Pancreas (tissue), 10 donors: ENCODE results near the gene APLN. TPM values are rescaled to one million over a fixed set of nuclear protein-coding genes. Genes with fewer than 3 reads are reported as not detected.

Experiments used
- ATAC-seq, 4 donors: fragments of 200-7000 bp; cut with Tn5 transposase; one replicate each; pipeline versions ENCODE4 v1.8.0 to v1.9.1; 2020; ENCODE audit warnings: mild to moderate bottlenecking in 4 of 4, moderate library complexity in 4 of 4
- DNase-seq, 6 donors: peaks; one replicate each; pipeline ENCODE4 v3.0.0-alpha.2; 2020
- FAIRE-seq: peaks from 2 replicates; lab custom pipeline; 2012; peaks lifted over from hg19 to GRCh38; lab: Jason Lieb, UNC
- H3K27ac ChIP-seq, 4 donors: fragments of 200-600 bp; sonication (generic); 1 replicate in 3 of 4; 2 replicates in 1 of 4; pipeline versions ENCODE4 v1.5.0 to v1.8.0; 2020
- H3K27me3 ChIP-seq, 4 donors: fragments of 200-600 bp; one replicate each; pipeline ENCODE4 v1.8.0; 2021
- H3K36me3 ChIP-seq, 3 donors: fragments of 200-600 bp; sonication (generic) in 1 of 3; one replicate each; pipeline versions ENCODE4 v1.5.0 to v1.8.0; 2020 to 2021
- H3K4me1 ChIP-seq, 3 donors: fragments of 200-600 bp; one replicate each; pipeline ENCODE4 v1.8.0; 2021
- H3K4me3 ChIP-seq, 4 donors: fragments of 200-600 bp; sonication (generic) in 2 of 4; one replicate each; pipeline versions ENCODE4 v1.5.0 to v1.8.0; 2020 to 2021
- H3K9me3 ChIP-seq, 4 donors: fragments of 200-600 bp; one replicate each; pipeline ENCODE4 v1.8.0; 2021
- WGBS, 2 donors: extraction: QIAGEN DNeasy Blood & Tissue Kit; methylation state at CpG; one replicate each; pipeline ENCODE4 v1.1.7; 2013; 5-methylcytosine and 5-hydroxymethylcytosine counted together
- intact Hi-C, 3 donors: fragments of 100-400 bp; cut with DNase I; formaldehyde crosslinking; loops; one replicate each; pipeline versions ENCODE4 v1.11.1 to v1.14.2; 2022
- polyA plus RNA-seq, 2 donors: library from polyadenylated mRNA; stranded (reverse); fragments of 200-250 nt; gene quantifications; one replicate each; pipeline ENCODE4 v1.2.3, GENCODE V29; 2013
- total RNA-seq, 6 donors: library from RNA; stranded (reverse); fragmentation: NEBNext Ultra II Directional in 4 of 6; extraction: Animal tissue kit (Norgen Biotek cat#: 25700) in 4 of 6; gene quantifications; one replicate each; pipeline versions ENCODE4 v1.2.1 to v1.2.4, GENCODE V29; 2021 to 2023
- TF ChIP-seq, protein P1 (sequence below), 4 donors: fragments of 200-600 bp; sonication (generic) in 3 of 4; IDR thresholded peaks; one replicate each; pipeline versions ENCODE4 v1.5.0 to v1.8.0; 2021; ENCODE audit warnings: antibody characterized with exemption in 4 of 4
- donor health status: healthy with polysubstance abuse.
- donor health status: DM: no; HTN: no; CAD: no; lungs with moderate emphysema.
- donor health status: DM: no; HTN: no; CAD: no.
- donor health status: control.
- donor health status: control.
- donor health status: Bipolar disorder and iron deficiency.
- donor health status: DM: yes; HTN: yes; CAD: no.
- donor health status: DM: no; HTN: no; CAD: no.
- donor health status: DM: no; HTN: no; CAD: no.
- donor health status: DM: yes; HTN: yes; CAD: no.

Gene APLN
- total and polyA plus RNA-seq, 8 donors: 0.09 to 0.61 (median 0.19) TPM; not detected in 1

DNA sequence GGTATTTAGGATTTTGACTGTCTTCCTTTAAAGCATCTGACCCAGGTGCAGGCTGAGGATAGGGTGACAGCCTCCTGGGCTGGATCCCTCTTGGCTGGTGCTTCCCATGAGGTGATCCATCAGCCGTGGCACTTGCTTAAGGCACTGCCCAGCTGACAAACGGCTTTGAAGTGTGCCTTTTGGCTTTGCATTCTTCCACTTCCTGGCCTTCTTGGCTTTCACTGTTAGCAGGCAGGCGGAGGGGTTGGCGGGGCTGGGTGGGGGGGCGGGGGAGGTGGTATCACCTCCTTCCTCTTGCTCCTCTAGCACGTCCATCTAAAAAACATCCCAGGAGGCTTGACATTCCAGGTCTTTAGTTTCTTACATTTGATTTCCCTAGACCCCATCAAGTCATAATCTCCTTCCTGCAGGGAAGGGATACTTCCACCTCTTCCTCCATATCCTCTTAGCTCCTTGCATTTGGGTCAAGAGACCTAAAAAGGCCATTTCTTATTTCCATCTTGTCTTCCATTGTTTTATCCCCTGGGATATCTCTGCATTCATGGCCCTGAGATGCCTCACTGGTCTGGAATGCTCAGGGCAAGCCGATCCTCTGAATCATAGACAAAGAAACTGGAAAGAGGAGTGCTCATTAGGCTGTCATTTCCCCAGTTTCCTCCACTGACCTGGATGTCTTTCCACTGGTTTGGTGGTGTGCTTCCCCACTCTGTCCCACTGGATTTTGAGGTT, 11.3 kb upstream of the APLN start:
- H3K27ac ChIP-seq: no peak overlapping the region
- WGBS, 2 donors: 51 to 57% methylated on average over 7 of the region's 7 CpGs
- intact Hi-C loops: no loop called here
- no peaks in the 10 kb centered on the region for H3K9me3 ChIP-seq
- no peak overlapping the region for H3K4me3 ChIP-seq
- FAIRE-seq: no peak
- H3K27me3 ChIP-seq: no peaks in the 10 kb centered on the region
- no peaks in the 10 kb centered on the region for H3K4me1 ChIP-seq
- TF ChIP-seq, protein P1, sequence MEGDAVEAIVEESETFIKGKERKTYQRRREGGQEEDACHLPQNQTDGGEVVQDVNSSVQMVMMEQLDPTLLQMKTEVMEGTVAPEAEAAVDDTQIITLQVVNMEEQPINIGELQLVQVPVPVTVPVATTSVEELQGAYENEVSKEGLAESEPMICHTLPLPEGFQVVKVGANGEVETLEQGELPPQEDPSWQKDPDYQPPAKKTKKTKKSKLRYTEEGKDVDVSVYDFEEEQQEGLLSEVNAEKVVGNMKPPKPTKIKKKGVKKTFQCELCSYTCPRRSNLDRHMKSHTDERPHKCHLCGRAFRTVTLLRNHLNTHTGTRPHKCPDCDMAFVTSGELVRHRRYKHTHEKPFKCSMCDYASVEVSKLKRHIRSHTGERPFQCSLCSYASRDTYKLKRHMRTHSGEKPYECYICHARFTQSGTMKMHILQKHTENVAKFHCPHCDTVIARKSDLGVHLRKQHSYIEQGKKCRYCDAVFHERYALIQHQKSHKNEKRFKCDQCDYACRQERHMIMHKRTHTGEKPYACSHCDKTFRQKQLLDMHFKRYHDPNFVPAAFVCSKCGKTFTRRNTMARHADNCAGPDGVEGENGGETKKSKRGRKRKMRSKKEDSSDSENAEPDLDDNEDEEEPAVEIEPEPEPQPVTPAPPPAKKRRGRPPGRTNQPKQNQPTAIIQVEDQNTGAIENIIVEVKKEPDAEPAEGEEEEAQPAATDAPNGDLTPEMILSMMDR (IDR thresholded peaks at IDR 0.05): no peak
- ATAC-seq: peak in 2 of 4 donors; percentile 56
- H3K36me3 ChIP-seq: no peaks in the 10 kb centered on the region
- DNase-seq: no peak

DNA sequence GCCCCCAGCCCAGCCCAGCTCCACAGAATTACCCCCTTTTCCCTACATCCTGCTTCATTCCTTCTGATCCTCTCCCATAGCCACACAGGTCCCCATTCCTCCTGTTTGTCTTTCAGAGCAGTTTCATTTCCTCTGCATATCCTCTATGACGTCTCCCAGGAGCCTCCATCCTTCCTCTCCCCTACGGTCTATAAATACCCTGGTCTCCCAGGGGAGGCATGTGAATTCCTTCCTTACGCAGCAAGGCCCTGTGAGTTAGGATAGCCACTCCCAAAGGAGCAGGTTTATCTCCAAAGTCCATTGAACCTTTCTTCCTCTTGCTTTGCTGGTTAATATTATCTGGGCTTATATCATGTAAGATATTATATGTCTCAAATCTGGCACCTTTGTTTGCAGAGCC, 8.4 kb upstream of the APLN start:
- DNase-seq: no peak
- intact Hi-C loops: no loop called here
- no peaks in the 10 kb centered on the region for H3K36me3 ChIP-seq
- no peaks in the 10 kb centered on the region for H3K27me3 ChIP-seq
- ATAC-seq: no peak
- WGBS, 2 donors: 65 to 74% methylated on average over 3 of the region's 3 CpGs
- H3K27ac ChIP-seq: no peak overlapping the region
- H3K4me3 ChIP-seq: no peak overlapping the region
- H3K9me3 ChIP-seq: no peaks in the 10 kb centered on the region
- FAIRE-seq: no peak
- no peaks in the 10 kb centered on the region for H3K4me1 ChIP-seq
- TF ChIP-seq, protein P1 (IDR thresholded peaks at IDR 0.05): no peak

GRCh38 chrX:129661369-129661768, 6.6 kb upstream of the APLN start:
- no peaks in the 10 kb centered on the region for H3K4me1 ChIP-seq
- no peak for FAIRE-seq
- no peak for DNase-seq
- H3K9me3 ChIP-seq: no peaks in the 10 kb centered on the region
- no peaks in the 10 kb centered on the region for H3K27me3 ChIP-seq
- no peaks in the 10 kb centered on the region for H3K36me3 ChIP-seq
- 31 to 41% methylated on average over 1 of the region's 1 CpG for WGBS, 2 donors
- intact Hi-C loops: no loop called here
- ATAC-seq: no peak
- no peak overlapping the region for H3K4me3 ChIP-seq
- TF ChIP-seq, protein P1 (IDR thresholded peaks at IDR 0.05): no peak
- no peak overlapping the region for H3K27ac ChIP-seq

DNA sequence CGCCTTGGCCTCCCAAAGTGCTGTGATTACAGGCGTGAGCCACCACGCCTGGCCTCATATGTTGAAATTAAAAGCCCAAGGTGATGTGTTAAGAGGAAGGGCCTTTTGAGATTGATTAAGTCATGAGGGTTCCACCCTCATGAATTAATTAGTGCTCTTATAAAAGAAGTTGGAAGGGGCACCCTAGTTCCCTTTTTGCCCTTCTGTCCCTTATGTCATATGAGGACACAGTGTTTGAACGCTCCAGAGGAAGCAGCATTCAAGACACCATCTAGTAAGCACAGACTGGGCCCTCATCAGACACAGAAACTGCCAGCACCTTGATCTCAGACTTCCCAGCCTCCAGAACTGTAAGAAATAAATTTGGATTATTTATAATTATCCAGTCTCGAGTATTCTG, 5.1 kb upstream of the APLN start:
- no peak for FAIRE-seq
- Histone ChIP-seq H3K4me3 (no peak overlapping the region), H3K9me3 (no peaks in the 10 kb centered on the region), H3K36me3 (no peaks in the 10 kb centered on the region), H3K27me3 (peaks cover 0 to 3% (median 0%) of the 10 kb centered on the region in 4 donors), H3K27ac (no peak overlapping the region), H3K4me1 (no peaks in the 10 kb centered on the region)
- TF ChIP-seq, protein P1 (IDR thresholded peaks at IDR 0.05): no peak
- intact Hi-C loops: no loop called here
- ATAC-seq: no peak
- DNase-seq: no peak
- 74 to 82% methylated on average over 5 of the region's 5 CpGs for WGBS, 2 donors

GRCh38 chrX:129659141-129659540, 4.4 kb upstream of the APLN start:
- Histone ChIP-seq H3K4me3 (no peak overlapping the region), H3K27me3 (peaks cover 0 to 3% (median 0%) of the 10 kb centered on the region in 4 donors), H3K27ac (no peak overlapping the region), H3K4me1 (no peaks in the 10 kb centered on the region), H3K36me3 (no peaks in the 10 kb centered on the region), H3K9me3 (no peaks in the 10 kb centered on the region)
- WGBS, 2 donors: 62 to 74% methylated on average over 2 of the region's 2 CpGs
- no peak for DNase-seq
- TF ChIP-seq, protein P1 (IDR thresholded peaks at IDR 0.05): no peak
- ATAC-seq: no peak
- FAIRE-seq: no peak
- intact Hi-C loops: no loop called here
